ENCODE results near the gene SAPCD1. TPM values are rescaled to one million over a fixed set of nuclear protein-coding genes. Genes with fewer than 3 reads are reported as not detected.

The SAPCD1 gene
- total and polyA plus RNA-seq, 2 donors (not counting 3 experiments of a cell fraction or from before 2014, with no cell fraction given), result 1.6 to 11.7 TPM

Small RNA genes within 50 kb of the gene (small RNA-seq; reads per million reads assigned to genes)
- gene LY6G6D (ENCODE audit: insufficient read depth, insufficient read length, low read depth, low replicate concordance) (not detected), gene MSH5-SAPCD1 (ENCODE audit: insufficient read depth, insufficient read length, low read depth, low replicate concordance) (not detected), gene RF00019 (ENCODE audit: insufficient read depth, insufficient read length, low read depth, low replicate concordance) (not detected), gene RNU6-850P (ENCODE audit: insufficient read depth, insufficient read length, low read depth, low replicate concordance) (not detected), gene SAPCD1 (ENCODE audit: insufficient read depth, insufficient read length, low read depth, low replicate concordance) (not detected)

Other genes starting within 250 kb of the SAPCD1 start
Only the 30 nearest of the 42 such genes appear.
- gene LST1, start 176.4 kb upstream of the SAPCD1 start, total RNA-seq, result 1.00 and 2.0 TPM in 2 replicates
- 1.1 and 1.8 TPM in 2 replicates for gene LST1, start 176.4 kb upstream of the SAPCD1 start, polyA plus RNA-seq
- gene NCR3, start 169.7 kb upstream of the SAPCD1 start, total RNA-seq, result not detected in 2 replicates
- gene NCR3, start 169.7 kb upstream of the SAPCD1 start, polyA plus RNA-seq, result not detected in 2 replicates
- not detected in 2 replicates for gene AIF1, start 147.4 kb upstream of the SAPCD1 start, total RNA-seq
- not detected in 2 replicates for gene AIF1, start 147.4 kb upstream of the SAPCD1 start, polyA plus RNA-seq
- gene PRRC2A, start 141.9 kb upstream of the SAPCD1 start, total RNA-seq, result 218 and 229 TPM in 2 replicates
- gene PRRC2A, start 141.9 kb upstream of the SAPCD1 start, polyA plus RNA-seq, result 88.4 and 114 TPM in 2 replicates
- gene BAG6, start 110.0 kb upstream of the SAPCD1 start, total RNA-seq, result 314 and 322 TPM in 2 replicates
- 190 and 234 TPM in 2 replicates for gene BAG6, start 110.0 kb upstream of the SAPCD1 start, polyA plus RNA-seq
- 0.97 TPM in 1 of 2 replicates, not detected in the other for gene APOM, start 106.8 kb upstream of the SAPCD1 start, total RNA-seq
- 2.5 and 2.6 TPM in 2 replicates for gene APOM, start 106.8 kb upstream of the SAPCD1 start, polyA plus RNA-seq
- gene C6orf47, start 101.9 kb upstream of the SAPCD1 start, total RNA-seq, result 12.8 and 15.0 TPM in 2 replicates
- 5.6 and 5.8 TPM in 2 replicates for gene C6orf47, start 101.9 kb upstream of the SAPCD1 start, polyA plus RNA-seq
- gene GPANK1, start 97.7 kb upstream of the SAPCD1 start, total RNA-seq, result 11.7 and 12.6 TPM in 2 replicates
- 13.3 and 17.5 TPM in 2 replicates for gene GPANK1, start 97.7 kb upstream of the SAPCD1 start, polyA plus RNA-seq
- 206 and 214 TPM in 2 replicates for gene CSNK2B, start 96.6 kb upstream of the SAPCD1 start, total RNA-seq
- 159 and 160 TPM in 2 replicates for gene CSNK2B, start 96.6 kb upstream of the SAPCD1 start, polyA plus RNA-seq
- gene LY6G5B, start 92.7 kb upstream of the SAPCD1 start, total RNA-seq, result 23.9 and 25.0 TPM in 2 replicates
- 13.7 and 15.4 TPM in 2 replicates for gene LY6G5B, start 92.7 kb upstream of the SAPCD1 start, polyA plus RNA-seq
- 5.2 and 8.2 TPM in 2 replicates for gene LY6G5C, start 81.6 kb upstream of the SAPCD1 start, total RNA-seq
- gene LY6G5C, start 81.6 kb upstream of the SAPCD1 start, polyA plus RNA-seq, result 11.4 and 11.8 TPM in 2 replicates
- 41.3 and 48.9 TPM in 2 replicates for gene ABHD16A, start 59.3 kb upstream of the SAPCD1 start, total RNA-seq
- 60.1 and 60.3 TPM in 2 replicates for gene ABHD16A, start 59.3 kb upstream of the SAPCD1 start, polyA plus RNA-seq
- gene LY6G6F, start 55.8 kb upstream of the SAPCD1 start, total RNA-seq, result not detected in 2 replicates
- not detected in 2 replicates for gene LY6G6F, start 55.8 kb upstream of the SAPCD1 start, polyA plus RNA-seq
- not detected in 2 replicates for gene LY6G6D, start 47.3 kb upstream of the SAPCD1 start, total RNA-seq
- gene LY6G6D, start 47.3 kb upstream of the SAPCD1 start, polyA plus RNA-seq, result not detected in 2 replicates
- gene LY6G6C, start 40.9 kb upstream of the SAPCD1 start, total RNA-seq, result 0.35 TPM in 1 of 2 replicates, not detected in the other
- gene LY6G6C, start 40.9 kb upstream of the SAPCD1 start, polyA plus RNA-seq, result 0.33 and 0.41 TPM in 2 replicates
- not detected in 2 replicates for gene MPIG6B, start 39.3 kb upstream of the SAPCD1 start, total RNA-seq
- not detected in 2 replicates for gene MPIG6B, start 39.3 kb upstream of the SAPCD1 start, polyA plus RNA-seq
- gene DDAH2, start 33.4 kb upstream of the SAPCD1 start, total RNA-seq, result 109 and 116 TPM in 2 replicates
- gene DDAH2, start 33.4 kb upstream of the SAPCD1 start, polyA plus RNA-seq, result 168 and 176 TPM in 2 replicates
- 535 and 543 TPM in 2 replicates for gene CLIC1, start 26.1 kb upstream of the SAPCD1 start, total RNA-seq
- gene CLIC1, start 26.1 kb upstream of the SAPCD1 start, polyA plus RNA-seq, result 569 and 578 TPM in 2 replicates
- gene MSH5, start 22.7 kb upstream of the SAPCD1 start, total RNA-seq, result 43.2 and 43.8 TPM in 2 replicates
- 24.5 and 27.1 TPM in 2 replicates for gene MSH5, start 22.7 kb upstream of the SAPCD1 start, polyA plus RNA-seq
- gene VWA7, start 14.7 kb downstream of the SAPCD1 start, total RNA-seq, result 0.25 and 0.51 TPM in 2 replicates
- 0.11 and 0.21 TPM in 2 replicates for gene VWA7, start 14.7 kb downstream of the SAPCD1 start, polyA plus RNA-seq
- 121 and 125 TPM in 2 replicates for gene VARS1, start 33.1 kb downstream of the SAPCD1 start, total RNA-seq
- 36.5 and 37.4 TPM in 2 replicates for gene VARS1, start 33.1 kb downstream of the SAPCD1 start, polyA plus RNA-seq
- gene LSM2, start 44.3 kb downstream of the SAPCD1 start, total RNA-seq, result 78.1 and 78.6 TPM in 2 replicates
- 86.0 and 95.5 TPM in 2 replicates for gene LSM2, start 44.3 kb downstream of the SAPCD1 start, polyA plus RNA-seq
- 0.74 and 0.77 TPM in 2 replicates for gene HSPA1L, start 52.6 kb downstream of the SAPCD1 start, total RNA-seq
- gene HSPA1L, start 52.6 kb downstream of the SAPCD1 start, polyA plus RNA-seq, result 0.32 and 0.35 TPM in 2 replicates
- 55.6 and 58.3 TPM in 2 replicates for gene HSPA1A, start 52.9 kb downstream of the SAPCD1 start, total RNA-seq
- 56.0 and 57.2 TPM in 2 replicates for gene HSPA1A, start 52.9 kb downstream of the SAPCD1 start, polyA plus RNA-seq
- gene HSPA1B, start 65.1 kb downstream of the SAPCD1 start, total RNA-seq, result 49.3 and 54.0 TPM in 2 replicates
- gene HSPA1B, start 65.1 kb downstream of the SAPCD1 start, polyA plus RNA-seq, result 27.1 and 31.7 TPM in 2 replicates
- 61.3 and 62.8 TPM in 2 replicates for gene NEU1, start 100.2 kb downstream of the SAPCD1 start, total RNA-seq
- 111 and 115 TPM in 2 replicates for gene NEU1, start 100.2 kb downstream of the SAPCD1 start, polyA plus RNA-seq
- 0.12 and 0.84 TPM in 2 replicates for gene SLC44A4, start 116.3 kb downstream of the SAPCD1 start, total RNA-seq
- gene SLC44A4, start 116.3 kb downstream of the SAPCD1 start, polyA plus RNA-seq, result 0.75 and 1.1 TPM in 2 replicates
- 53.7 and 54.3 TPM in 2 replicates for gene EHMT2, start 135.0 kb downstream of the SAPCD1 start, total RNA-seq
- 53.3 and 56.4 TPM in 2 replicates for gene EHMT2, start 135.0 kb downstream of the SAPCD1 start, polyA plus RNA-seq
- gene ZBTB12, start 139.4 kb downstream of the SAPCD1 start, total RNA-seq, result 3.5 and 4.9 TPM in 2 replicates
- gene ZBTB12, start 139.4 kb downstream of the SAPCD1 start, polyA plus RNA-seq, result 2.8 and 2.9 TPM in 2 replicates
- gene C2, start 165.1 kb downstream of the SAPCD1 start, total RNA-seq, result 0.60 TPM in 1 of 2 replicates, not detected in the other
- not detected in 2 replicates for gene C2, start 165.1 kb downstream of the SAPCD1 start, polyA plus RNA-seq

Measured in endothelial cell of umbilical vein (primary cell).